Right lobe of liver (tissue), 6 donors: Measurements from ENCODE around the gene SLC6A19. TPM values are rescaled to one million over a fixed set of nuclear protein-coding genes. Genes with fewer than 3 reads are reported as not detected.

Experiments used
- ATAC-seq, 4 donors: fragments of 200-7000 bp; cut with Tn5 transposase; one replicate each; pipeline ENCODE4 v1.9.1; 2020; ENCODE audit warnings: mild to moderate bottlenecking in 4 of 4, moderate library complexity in 4 of 4
- DNase-seq, 3 donors: peaks; one replicate each; pipeline ENCODE4 v3.0.0-alpha.2; 2020
- H3K27ac ChIP-seq, 3 donors: fragments of 200-600 bp; one replicate each; pipeline ENCODE4 v1.8.0; 2022
- H3K27me3 ChIP-seq, 2 donors: fragments of 200-600 bp; one replicate each; pipeline ENCODE4 v1.8.0; 2022
- H3K36me3 ChIP-seq, 4 donors: fragments of 200-600 bp; sonication (generic) in 1 of 4; one replicate each; pipeline versions ENCODE4 v1.5.1 to v1.8.0; 2017 to 2022; ENCODE audit warnings: control low read depth in 1 of 4
- H3K4me1 ChIP-seq, 4 donors: fragments of 200-600 bp; sonication (generic) in 1 of 4; one replicate each; pipeline versions ENCODE4 v1.5.1 to v1.8.0; 2017 to 2022; ENCODE audit warnings: control low read depth in 1 of 4
- H3K4me3 ChIP-seq, 3 donors: fragments of 200-600 bp; one replicate each; pipeline ENCODE4 v1.8.0; 2022
- H3K9me3 ChIP-seq, 4 donors: fragments of 200-600 bp; sonication (generic) in 1 of 4; one replicate each; pipeline versions ENCODE4 v1.5.1 to v1.8.0; 2017 to 2022; ENCODE audit warnings: control low read depth in 1 of 4
- POLR2A ChIP-seq: fragments of 450-650 bp; IDR thresholded peaks from one replicate; pipeline ENCODE4 v1.6.1; 2017; ENCODE audit warnings: antibody characterized with exemption, mild to moderate bottlenecking
- WGBS: methylation state at CpG from one replicate; pipeline ENCODE4 v1.1.6; 2018; ENCODE audit warnings: low coverage, low lambda C conversion rate; ENCODE audit not compliant: insufficient coverage; ENCODE audit errors: missing lambda C conversion rate; 5-methylcytosine and 5-hydroxymethylcytosine counted together
- intact Hi-C, 2 donors: fragments of 100-400 bp; cut with DNase I; formaldehyde crosslinking; loops; one replicate each; pipeline versions ENCODE4 v1.11.2 to v1.14.1; 2022
- total RNA-seq, 6 experiments: library from RNA; depleted of rRNA in 2 of 6; stranded (reverse); fragments of >200 nt in 2 of 6; fragmentation: NEBNext Ultra II Directional in 3 of 6; extraction: Animal tissue kit (Norgen Biotek cat#: 25700) in 3 of 6; gene quantifications; one replicate each; pipeline versions ENCODE4 v1.1.0 to v1.2.4, GENCODE V29; 2016 to 2023
- TF ChIP-seq, protein P1 (sequence below), 4 donors: fragments of 200-600 bp in 3 of 4; fragments of 450-650 bp in 1 of 4; IDR thresholded peaks; one replicate each; pipeline versions ENCODE4 v1.5.1 to v1.8.0; 2016 to 2022; ENCODE audit warnings: antibody characterized with exemption in 4 of 4, mild to moderate bottlenecking in 2 of 4
- donor health status: DM: no; HTN: yes; CAD: no.
- donor health status: DM: no; HTN: no; CAD: no.
- donor health status: DM: no; HTN: no; CAD: no.
- donor health status: DM: no; HTN: yes; CAD: no.
- donor health status: DM: no; HTN: yes; CAD: no.

SLC6A19 gene
- total RNA-seq, 6 experiments from 2014 or later, result 0.12 to 0.93 (median 0.41) TPM

GRCh38 chr5:1259806-1260480 is 58.5 kb downstream of the SLC6A19 start:
- Histone ChIP-seq H3K9me3 (no peaks in the 10 kb centered on the region), H3K4me3 (no peak overlapping the region), H3K4me1 (no peaks in the 10 kb centered on the region), H3K36me3 (no peaks in the 10 kb centered on the region), H3K27me3 (no peaks in the 10 kb centered on the region), H3K27ac (no peak overlapping the region)
- DNase-seq (no peak), ATAC-seq (no peak)
- TF ChIP-seq, protein P1, sequence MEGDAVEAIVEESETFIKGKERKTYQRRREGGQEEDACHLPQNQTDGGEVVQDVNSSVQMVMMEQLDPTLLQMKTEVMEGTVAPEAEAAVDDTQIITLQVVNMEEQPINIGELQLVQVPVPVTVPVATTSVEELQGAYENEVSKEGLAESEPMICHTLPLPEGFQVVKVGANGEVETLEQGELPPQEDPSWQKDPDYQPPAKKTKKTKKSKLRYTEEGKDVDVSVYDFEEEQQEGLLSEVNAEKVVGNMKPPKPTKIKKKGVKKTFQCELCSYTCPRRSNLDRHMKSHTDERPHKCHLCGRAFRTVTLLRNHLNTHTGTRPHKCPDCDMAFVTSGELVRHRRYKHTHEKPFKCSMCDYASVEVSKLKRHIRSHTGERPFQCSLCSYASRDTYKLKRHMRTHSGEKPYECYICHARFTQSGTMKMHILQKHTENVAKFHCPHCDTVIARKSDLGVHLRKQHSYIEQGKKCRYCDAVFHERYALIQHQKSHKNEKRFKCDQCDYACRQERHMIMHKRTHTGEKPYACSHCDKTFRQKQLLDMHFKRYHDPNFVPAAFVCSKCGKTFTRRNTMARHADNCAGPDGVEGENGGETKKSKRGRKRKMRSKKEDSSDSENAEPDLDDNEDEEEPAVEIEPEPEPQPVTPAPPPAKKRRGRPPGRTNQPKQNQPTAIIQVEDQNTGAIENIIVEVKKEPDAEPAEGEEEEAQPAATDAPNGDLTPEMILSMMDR (IDR thresholded peaks at IDR 0.05), result no peak
- TF ChIP-seq POLR2A, result no peak
- WGBS, result 83% methylated on average over 9 of the region's 23 CpGs
- intact Hi-C loops, result no loop called here

- DNase-seq (no peak), ATAC-seq (no peak)
- WGBS, result no CpG with 5 or more reads among the region's 10 CpGs
- no peak overlapping the region for H3K4me3 ChIP-seq
- H3K27me3 ChIP-seq, result no peaks in the 10 kb centered on the region
- intact Hi-C loops, result no loop called here
- H3K9me3 ChIP-seq, result no peaks in the 10 kb centered on the region
- H3K36me3 ChIP-seq, result no peaks in the 10 kb centered on the region
- no peak overlapping the region for H3K27ac ChIP-seq
- H3K4me1 ChIP-seq, result no peaks in the 10 kb centered on the region
- TF ChIP-seq, protein P1 (IDR thresholded peaks at IDR 0.05), result no peak
- TF ChIP-seq POLR2A, result no peak
Measured at GRCh38 chr5:1261643-1262042, 60.2 kb downstream of the SLC6A19 start.

- Histone ChIP-seq H3K27ac (no peak overlapping the region), H3K9me3 (no peaks in the 10 kb centered on the region), H3K4me3 (no peak overlapping the region), H3K36me3 (no peaks in the 10 kb centered on the region), H3K27me3 (no peaks in the 10 kb centered on the region), H3K4me1 (no peaks in the 10 kb centered on the region)
- ATAC-seq (no peak), DNase-seq (no peak)
- 83% methylated on average over 1 of the region's 1 CpG for WGBS
- no peak for TF ChIP-seq POLR2A
- TF ChIP-seq, protein P1 (IDR thresholded peaks at IDR 0.05), result no peak
- intact Hi-C loops, result no loop called here
Measured at GRCh38 chr5:1262381-1262780, 61.0 kb downstream of the SLC6A19 start.

DNA sequence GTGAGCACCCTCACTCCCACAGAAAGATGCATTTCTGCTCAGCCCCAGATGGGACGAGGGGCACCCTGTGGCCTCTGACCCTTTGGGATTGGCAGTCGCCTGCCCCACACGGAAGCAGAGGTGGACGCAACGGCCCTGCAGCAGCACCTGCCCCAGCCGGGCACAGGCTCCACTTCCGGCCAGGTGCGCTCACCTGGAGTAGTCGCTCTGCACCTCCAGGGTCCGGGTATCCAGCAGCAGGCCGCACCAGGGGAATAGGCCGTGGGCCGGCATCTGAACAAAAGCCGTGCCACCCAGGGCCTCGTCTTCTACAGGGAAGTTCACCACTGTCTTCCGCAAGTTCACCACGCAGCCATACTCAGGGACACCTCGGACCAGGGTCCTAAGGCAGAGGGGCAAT is 62.8 kb downstream of the SLC6A19 start:
- Histone ChIP-seq H3K4me1 (no peaks in the 10 kb centered on the region), H3K9me3 (no peaks in the 10 kb centered on the region), H3K27me3 (no peaks in the 10 kb centered on the region), H3K27ac (no peak overlapping the region), H3K36me3 (no peaks in the 10 kb centered on the region), H3K4me3 (no peak overlapping the region)
- intact Hi-C loops, result no loop called here
- no peak for DNase-seq
- no peak for ATAC-seq
- WGBS, result no CpG with 5 or more reads among the region's 18 CpGs
- no peak for TF ChIP-seq POLR2A
- TF ChIP-seq, protein P1 (IDR thresholded peaks at IDR 0.05), result no peak
